ENCODE results near the gene E2F2. TPM values are rescaled to one million over a fixed set of nuclear protein-coding genes. Genes with fewer than 3 reads are reported as not detected.
"Not testable (repeated sequence)": the region's sequence is repeated elsewhere in the genome, so short reads cannot be mapped to it uniquely, and the experiment has no call there.

The E2F2 gene
- total RNA-seq, 1 experiment from 2014 or later, result 16.3 TPM

- H2AFZ ChIP-seq (ENCODE audit: low read depth, low read length, poor library complexity, severe bottlenecking), result no peak overlapping the region
- CTCF ChIA-PET, result interaction anchor here (0.8 to 3.7 kb wide), 2 partner anchors 8 to 22 kb away, joined by 3 to 19 read pairs; no protein-coding TSS in a partner anchor
- intact Hi-C loops (cut with micrococcal nuclease), result no loop called here
- peaks cover 4 to 5% of the 10 kb centered on the region in 2 experiments; a peak in 3 of 4 replicates for H3K36me3 ChIP-seq (ENCODE audit: control insufficient read depth in 1 of 2, insufficient read depth in 2 of 2, low read length in 2 of 2)
- no peaks in the 10 kb centered on the region for H4K20me1 ChIP-seq (ENCODE audit: insufficient read depth)
- no peaks in the 10 kb centered on the region for H3K9me3 ChIP-seq (ENCODE audit: control insufficient read depth in 1 of 2, insufficient read depth in 1 of 2, low read depth in 1 of 2, low read length in 2 of 2)
- DNase-seq (ENCODE audit: low read depth, low spot score), result no peak
- no peaks in the 10 kb centered on the region for H3K79me2 ChIP-seq (ENCODE audit: insufficient read depth, low read length)
- RAD21 ChIA-PET (ENCODE audit: low non-redundant PET in 1 of 2, low total read pairs in 2 of 2, uncharacterized antibody in 2 of 2, unreplicated experiment in 2 of 2), result no interaction called here
- TF ChIP-seq POLR2A (IDR thresholded peaks at IDR 0.05; ENCODE audit: borderline replicate concordance, extremely low read depth, insufficient read depth, insufficient read length) (no peak), EZH2 (IDR thresholded peaks at IDR 0.05) (no peak)
- POLR2A ChIA-PET, result interaction anchor here (0.6 to 0.9 kb wide), 2 partner anchors 25 to 194 kb away, joined by 3 read pairs; partner anchors contain the start of gene E2F2
- H3K9me2 ChIP-seq (ENCODE audit: insufficient read depth), result no peaks in the 10 kb centered on the region
- BruUV-seq (replicated peaks), result no TSS peak
- no peak for ATAC-seq
- H3K4me2 ChIP-seq (ENCODE audit: low read length), result no peak overlapping the region
- H3K9ac ChIP-seq (ENCODE audit: low read length), result no peak overlapping the region
- H3K4me3 ChIP-seq (replicated peaks in 1 of 2; ENCODE audit: low read depth in 1 of 2, low read length in 2 of 2), result no peak overlapping the region
- no peaks in the 10 kb centered on the region for H3K4me1 ChIP-seq (ENCODE audit: control insufficient read depth in 1 of 2, insufficient read depth in 2 of 2, low read length in 2 of 2)
- H3K27me3 ChIP-seq (ENCODE audit: insufficient read depth, low read length), result no peaks in the 10 kb centered on the region
- no peak overlapping the region for H3K27ac ChIP-seq (ENCODE audit: low read depth, low read length)
These were observed 25.2 kb downstream of the E2F2 start for GRCh38 chr1:23505851-23506250.

DNA sequence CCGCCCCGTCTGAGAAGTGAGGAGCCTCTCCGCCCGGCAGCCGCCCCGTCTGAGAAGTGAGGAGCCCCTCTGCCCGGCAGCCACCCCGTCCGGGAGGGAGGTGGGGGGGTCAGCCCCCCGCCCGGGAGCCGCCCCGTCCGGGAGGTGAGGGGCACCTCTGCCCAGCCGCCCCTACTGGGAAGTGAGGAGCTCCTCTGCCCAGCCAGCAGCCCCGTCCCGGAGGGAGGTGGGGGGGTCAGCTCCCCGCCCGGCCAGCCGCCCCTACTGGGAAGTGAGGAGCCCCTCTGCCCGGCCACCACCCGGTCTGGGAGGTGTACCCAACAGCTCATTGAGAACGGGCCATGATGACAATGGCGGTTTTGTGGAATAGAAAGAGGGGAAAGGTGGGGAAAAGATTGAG, 26.9 kb downstream of the E2F2 start:
- H3K36me3 ChIP-seq (ENCODE audit: control insufficient read depth in 1 of 2, insufficient read depth in 2 of 2, low read length in 2 of 2); H3K27ac ChIP-seq (ENCODE audit: low read depth, low read length); ATAC-seq; H3K9me2 ChIP-seq (ENCODE audit: insufficient read depth); H3K4me2 ChIP-seq (ENCODE audit: low read length); BruUV-seq (replicated peaks); H3K9me3 ChIP-seq (ENCODE audit: control insufficient read depth in 1 of 2, insufficient read depth in 1 of 2, low read depth in 1 of 2, low read length in 2 of 2); H3K9ac ChIP-seq (ENCODE audit: low read length); H3K4me3 ChIP-seq (replicated peaks in 1 of 2; ENCODE audit: low read depth in 1 of 2, low read length in 2 of 2); H3K79me2 ChIP-seq (ENCODE audit: insufficient read depth, low read length); intact Hi-C loops (cut with micrococcal nuclease); POLR2A ChIA-PET; CTCF ChIA-PET; RAD21 ChIA-PET (ENCODE audit: low non-redundant PET in 1 of 2, low total read pairs in 2 of 2, uncharacterized antibody in 2 of 2, unreplicated experiment in 2 of 2); H2AFZ ChIP-seq (ENCODE audit: low read depth, low read length, poor library complexity, severe bottlenecking); H4K20me1 ChIP-seq (ENCODE audit: insufficient read depth); H3K4me1 ChIP-seq (ENCODE audit: control insufficient read depth in 1 of 2, insufficient read depth in 2 of 2, low read length in 2 of 2); DNase-seq (ENCODE audit: low read depth, low spot score); H3K27me3 ChIP-seq (ENCODE audit: insufficient read depth, low read length): not testable (repeated sequence)

GRCh38 chr1:23502951-23503350, 28.1 kb downstream of the E2F2 start:
- ATAC-seq, result no peak
- H3K27ac ChIP-seq (ENCODE audit: low read depth, low read length), result no peak overlapping the region
- H3K4me3 ChIP-seq (replicated peaks in 1 of 2; ENCODE audit: low read depth in 1 of 2, low read length in 2 of 2), result no peak overlapping the region
- H3K36me3 ChIP-seq (ENCODE audit: control insufficient read depth in 1 of 2, insufficient read depth in 2 of 2, low read length in 2 of 2), result no peaks in the 10 kb centered on the region
- POLR2A ChIA-PET, result no interaction called here
- intact Hi-C loops (cut with micrococcal nuclease), result no loop called here
- H2AFZ ChIP-seq (ENCODE audit: low read depth, low read length, poor library complexity, severe bottlenecking), result no peak overlapping the region
- H3K79me2 ChIP-seq (ENCODE audit: insufficient read depth, low read length), result no peaks in the 10 kb centered on the region
- no peaks in the 10 kb centered on the region for H3K9me2 ChIP-seq (ENCODE audit: insufficient read depth)
- no peak overlapping the region for H3K4me2 ChIP-seq (ENCODE audit: low read length)
- no peaks in the 10 kb centered on the region for H3K9me3 ChIP-seq (ENCODE audit: control insufficient read depth in 1 of 2, insufficient read depth in 1 of 2, low read depth in 1 of 2, low read length in 2 of 2)
- TF ChIP-seq FOSL1 (IDR thresholded peaks at IDR 0.05; ENCODE audit: low read depth) (no peak), POLR2A (IDR thresholded peaks at IDR 0.05; ENCODE audit: borderline replicate concordance, extremely low read depth, insufficient read depth, insufficient read length) (no peak), REST (IDR thresholded peaks at IDR 0.05; ENCODE audit: low read depth) (no peak), POLR2AphosphoS5 (IDR thresholded peaks at IDR 0.05; ENCODE audit: low read depth, low read length) (no peak)
- no TSS peak for BruUV-seq (replicated peaks)
- H3K4me1 ChIP-seq (ENCODE audit: control insufficient read depth in 1 of 2, insufficient read depth in 2 of 2, low read length in 2 of 2), result no peaks in the 10 kb centered on the region
- RAD21 ChIA-PET (ENCODE audit: low non-redundant PET in 1 of 2, low total read pairs in 2 of 2, uncharacterized antibody in 2 of 2, unreplicated experiment in 2 of 2), result no interaction called here
- no peak for DNase-seq (ENCODE audit: low read depth, low spot score)
- H3K27me3 ChIP-seq (ENCODE audit: insufficient read depth, low read length), result no peaks in the 10 kb centered on the region
- H3K9ac ChIP-seq (ENCODE audit: low read length), result no peak overlapping the region
- no peaks in the 10 kb centered on the region for H4K20me1 ChIP-seq (ENCODE audit: insufficient read depth)
- CTCF ChIA-PET, result no interaction called here

All from HCT116 (cell line).